HG02759 (cell line): Measurements from ENCODE around the gene VRTN.
"Not testable (repeated sequence)": the region's sequence is repeated elsewhere in the genome, so short reads cannot be mapped to it uniquely, and the experiment has no call there.

Source experiments
- ATAC-seq: cut with Tn5 transposase; IDR thresholded peaks from one replicate; pipeline ENCODE4 v1.9.1; 2021; ENCODE audit warnings: mild to moderate bottlenecking, moderate library complexity; ENCODE audit not compliant: unreplicated experiment

VRTN gene

GRCh38 chr14:74348241-74348734, at the start of gene VRTN:
VRTN (plus strand) TSS chr14:74348471; CDS start chr14:74356784, 8,313 bp downstream.
- no peak for ATAC-seq

GRCh38 chr14:74299061-74299545, 49.2 kb upstream of the VRTN start:
- ATAC-seq, result no peak

- no peak for ATAC-seq
These were observed 46.6 kb upstream of the VRTN start for GRCh38 chr14:74301594-74302151.

GRCh38 chr14:74302152-74302628, 46.1 kb upstream of the VRTN start:
- peak; percentile 21 for ATAC-seq

- ATAC-seq, result peak; percentile 99
These were observed 45.4 kb upstream of the VRTN start, which contains the start of gene ABCD4 for GRCh38 chr14:74302634-74303569. ABCD4 (minus strand) TSS chr14:74302934; CDS start chr14:74302912, 22 bp downstream.

- ATAC-seq, result no peak
These were observed 39.6 kb upstream of the VRTN start for GRCh38 chr14:74308695-74309094.

- no peak for ATAC-seq
These were observed 38.9 kb upstream of the VRTN start for GRCh38 chr14:74309125-74310022.

GRCh38 chr14:74312161-74312560, 36.1 kb upstream of the VRTN start:
- ATAC-seq, result no peak

- ATAC-seq, result no peak
These were observed 34.7 kb upstream of the VRTN start for GRCh38 chr14:74313601-74314000.

GRCh38 chr14:74314576-74314975, 33.7 kb upstream of the VRTN start:
- ATAC-seq, result no peak

- no peak for ATAC-seq
These were observed 23.3 kb upstream of the VRTN start for GRCh38 chr14:74324931-74325361.

GRCh38 chr14:74325446-74325845, 22.8 kb upstream of the VRTN start:
- no peak for ATAC-seq

- no peak for ATAC-seq
These were observed 21.7 kb upstream of the VRTN start for GRCh38 chr14:74326369-74327152.

- not testable (repeated sequence) for ATAC-seq
These were observed 18.2 kb upstream of the VRTN start for GRCh38 chr14:74329950-74330552.

- no peak for ATAC-seq
These were observed 14.4 kb upstream of the VRTN start for GRCh38 chr14:74333909-74334308.

- no peak for ATAC-seq
These were observed 1.9 kb upstream of the VRTN start for GRCh38 chr14:74346341-74346740.

GRCh38 chr14:74347097-74347794, 1.0 kb upstream of the VRTN start:
- no peak for ATAC-seq

- ATAC-seq, result no peak
These were observed 523 bp upstream of the VRTN start for GRCh38 chr14:74347795-74348100.
